ENCODE measurements around the gene GAPVD1. TPM values are rescaled to one million over a fixed set of nuclear protein-coding genes. Genes with fewer than 3 reads are reported as not detected.
"Not testable (repeated sequence)": the region's sequence is repeated elsewhere in the genome, so short reads cannot be mapped to it uniquely, and the experiment has no call there.

Gene GAPVD1
- total RNA-seq, 1 experiment from 2014 or later, result 66.2 TPM

DNA sequence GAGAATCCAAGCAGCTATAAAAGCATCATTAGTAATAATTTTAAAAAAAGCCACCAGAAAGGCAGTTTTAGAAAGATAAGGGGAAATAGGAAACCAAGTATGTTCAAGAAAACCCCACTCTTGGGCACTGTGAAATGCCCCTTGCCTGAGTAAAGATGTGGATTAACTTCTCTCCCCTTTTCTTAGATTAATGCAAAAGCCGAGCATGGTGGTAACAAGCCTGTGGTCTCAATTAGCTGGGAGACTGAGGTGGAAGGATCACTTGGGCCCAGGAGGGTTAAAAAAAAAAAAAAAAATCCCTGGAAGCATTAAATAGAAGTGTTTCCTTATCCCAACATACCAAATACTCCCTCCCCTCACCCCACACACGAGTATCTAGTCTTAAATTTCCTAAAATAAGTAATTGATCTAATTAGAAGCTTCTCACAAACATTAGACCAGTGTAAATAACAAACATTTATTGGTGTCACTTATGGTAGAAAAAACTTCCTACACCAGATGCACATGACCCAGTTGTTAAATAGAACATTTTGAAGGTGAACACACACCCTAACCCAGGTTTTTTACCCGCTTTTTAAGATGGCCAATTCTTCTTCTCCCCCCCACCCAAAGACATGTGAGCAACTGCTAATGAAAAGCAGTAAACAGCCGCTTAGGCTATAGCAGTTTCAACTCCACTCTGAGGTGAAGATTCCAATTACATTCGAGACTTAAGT lies 25.7 kb upstream of the GAPVD1 start:
- H3K36me3 ChIP-seq (ENCODE audit: control insufficient read depth, insufficient read depth, low read length), result no peaks in the 10 kb centered on the region; the same call in 1 of the 2 replicates

GRCh38 chr9:125236520-125237159 lies 25.0 kb upstream of the GAPVD1 start:
- H3K27me3 ChIP-seq (replicated peaks; ENCODE audit: control insufficient read depth, insufficient read depth, low read length); H3K4me3 ChIP-seq (ENCODE audit: low read depth, low read length); H3K9me3 Mint-ChIP-seq (ENCODE audit: unreplicated experiment); H3K36me3 ChIP-seq (ENCODE audit: control insufficient read depth, insufficient read depth, low read length); H3K4me3 Mint-ChIP-seq (ENCODE audit: unreplicated experiment); H3K9me3 ChIP-seq; H3K27me3 Mint-ChIP-seq (ENCODE audit: insufficient read depth, unreplicated experiment); DNase-seq; intact Hi-C loops (cut with micrococcal nuclease; ENCODE audit: unreplicated experiment): not testable (repeated sequence)
- Mint-ChIP-seq H3K36me3 (ENCODE audit: insufficient read depth, unreplicated experiment) (peaks cover 87% of the 10 kb centered on the region), H3K4me1 (ENCODE audit: low read depth, unreplicated experiment) (peaks cover 20% of the 10 kb centered on the region), H3K27ac (ENCODE audit: unreplicated experiment) (peak overlapping the region; percentile 25)
- POLR2A ChIA-PET, result interaction anchor here (0.6 kb wide), 1 partner anchor 1361 kb away, joined by 3 read pairs; no protein-coding TSS in a partner anchor
- CTCF ChIA-PET, result interaction anchor here (0.6 kb wide), 1 partner anchor 14 kb away, joined by 3 read pairs; no protein-coding TSS in a partner anchor
- BruUV-seq (replicated peaks), result TSS peak; percentile 5
- H3K4me1 ChIP-seq, result peaks cover 20% of the 10 kb centered on the region; the same call in 1 of the 2 replicates

More for the DNA sequence above, 25.7 kb upstream of the GAPVD1 start:
- POLR2A ChIA-PET, result interaction anchor here (0.6 kb wide), 1 partner anchor 1362 kb away, joined by 3 read pairs; no protein-coding TSS in a partner anchor
- TF ChIP-seq CTCF (IDR thresholded peaks at IDR 0.05; ENCODE audit: insufficient read depth in 1 of 2, low read depth in 1 of 2, low read length in 1 of 2, severe bottlenecking in 1 of 2, unreplicated experiment in 1 of 2), result no peak
- H3K27me3 ChIP-seq (replicated peaks; ENCODE audit: control insufficient read depth, insufficient read depth, low read length), result no peaks in the 10 kb centered on the region
- H3K4me1 ChIP-seq, result peaks cover 20% of the 10 kb centered on the region; the same call in 1 of the 2 replicates
- peaks cover 87% of the 10 kb centered on the region for H3K36me3 Mint-ChIP-seq (ENCODE audit: insufficient read depth, unreplicated experiment)
- no peak for DNase-seq
- BruUV-seq (replicated peaks), result no TSS peak
- no peak overlapping the region for H3K4me3 Mint-ChIP-seq (ENCODE audit: unreplicated experiment)
- no peaks in the 10 kb centered on the region for H3K27me3 Mint-ChIP-seq (ENCODE audit: insufficient read depth, unreplicated experiment)
- H3K9me3 ChIP-seq, result no peaks in the 10 kb centered on the region
- intact Hi-C loops (cut with micrococcal nuclease; ENCODE audit: unreplicated experiment), result no loop called here
- peaks cover 20% of the 10 kb centered on the region for H3K4me1 Mint-ChIP-seq (ENCODE audit: low read depth, unreplicated experiment)
- no peaks in the 10 kb centered on the region for H3K9me3 Mint-ChIP-seq (ENCODE audit: unreplicated experiment)
- H3K27ac Mint-ChIP-seq (ENCODE audit: unreplicated experiment), result peak overlapping the region; percentile 25
- CTCF ChIA-PET, result no interaction called here
- no peak overlapping the region for H3K4me3 ChIP-seq (ENCODE audit: low read depth, low read length)

DNA sequence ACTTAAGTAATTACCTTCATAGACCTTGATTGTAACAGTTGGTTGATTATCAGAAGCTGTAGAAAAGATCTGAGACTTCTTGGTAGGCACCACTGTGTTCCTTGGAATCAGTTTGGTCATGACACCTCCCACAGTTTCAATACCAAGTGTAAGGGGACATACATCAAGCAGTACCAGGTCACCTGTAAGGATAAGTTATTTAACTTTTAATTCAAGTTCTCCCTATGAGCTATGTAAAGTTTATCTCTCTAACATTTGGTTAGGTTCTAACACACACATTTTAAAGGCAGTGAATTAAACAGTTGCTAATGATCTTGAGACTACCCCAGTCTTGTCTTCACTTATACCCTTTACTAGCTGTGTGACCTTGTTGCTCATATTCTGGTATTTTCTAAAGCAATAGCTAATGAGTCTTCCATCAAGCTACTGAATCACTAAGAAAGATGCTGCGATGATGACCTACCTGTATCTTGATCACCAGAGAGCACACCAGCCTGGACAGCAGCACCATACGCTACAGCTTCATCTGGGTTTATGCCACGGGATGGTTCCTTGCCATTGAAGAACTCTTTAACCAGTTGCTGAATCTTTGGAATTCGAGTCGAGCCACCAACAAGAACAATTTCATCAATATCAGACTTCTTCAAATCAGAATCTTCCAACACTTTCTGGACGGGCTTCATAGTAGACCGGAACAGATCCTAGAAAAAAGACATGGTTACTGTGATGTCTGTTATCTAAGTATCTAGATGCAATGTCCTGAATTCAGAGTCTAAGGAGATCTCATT lies 23.3 kb upstream of the GAPVD1 start:
- H3K27me3 Mint-ChIP-seq (ENCODE audit: insufficient read depth, unreplicated experiment), result no peaks in the 10 kb centered on the region
- POLR2A ChIA-PET, result interaction anchor here (0.6 to 1.2 kb wide), 2 partner anchors 23 to 37 kb away, joined by 3 read pairs; partner anchors contain the start of gene GAPVD1
- H3K9me3 Mint-ChIP-seq (ENCODE audit: unreplicated experiment), result no peaks in the 10 kb centered on the region
- intact Hi-C loops (cut with micrococcal nuclease; ENCODE audit: unreplicated experiment), result no loop called here
- H3K27ac Mint-ChIP-seq (ENCODE audit: unreplicated experiment), result peak overlapping the region; percentile 45
- Histone ChIP-seq H3K27me3 (replicated peaks; ENCODE audit: control insufficient read depth, insufficient read depth, low read length) (no peaks in the 10 kb centered on the region), H3K36me3 (ENCODE audit: control insufficient read depth, insufficient read depth, low read length) (no peaks in the 10 kb centered on the region; the same call in 1 of the 2 replicates), H3K9me3 (no peaks in the 10 kb centered on the region), H3K4me1 (peaks cover 25% of the 10 kb centered on the region; the same call in 1 of the 2 replicates), H3K4me3 (ENCODE audit: low read depth, low read length) (no peak overlapping the region)
- TF ChIP-seq CTCF (IDR thresholded peaks at IDR 0.05; ENCODE audit: insufficient read depth in 1 of 2, low read depth in 1 of 2, low read length in 1 of 2, severe bottlenecking in 1 of 2, unreplicated experiment in 1 of 2), result no peak
- no TSS peak for BruUV-seq (replicated peaks)
- H3K4me3 Mint-ChIP-seq (ENCODE audit: unreplicated experiment), result peak overlapping the region; percentile 65
- peaks cover 20% of the 10 kb centered on the region for H3K4me1 Mint-ChIP-seq (ENCODE audit: low read depth, unreplicated experiment)
- DNase-seq, result no peak
- peaks cover 88% of the 10 kb centered on the region for H3K36me3 Mint-ChIP-seq (ENCODE audit: insufficient read depth, unreplicated experiment)
- CTCF ChIA-PET, result no interaction called here
